ENCODE measurements around the gene SLC25A22. TPM values are rescaled to one million over a fixed set of nuclear protein-coding genes. Genes with fewer than 3 reads are reported as not detected.

SLC25A22 gene
- total and polyA plus RNA-seq, 2 donors (not counting 1 experiment from before 2014, with no cell fraction given): 9.9 to 10.4 TPM

DNA sequence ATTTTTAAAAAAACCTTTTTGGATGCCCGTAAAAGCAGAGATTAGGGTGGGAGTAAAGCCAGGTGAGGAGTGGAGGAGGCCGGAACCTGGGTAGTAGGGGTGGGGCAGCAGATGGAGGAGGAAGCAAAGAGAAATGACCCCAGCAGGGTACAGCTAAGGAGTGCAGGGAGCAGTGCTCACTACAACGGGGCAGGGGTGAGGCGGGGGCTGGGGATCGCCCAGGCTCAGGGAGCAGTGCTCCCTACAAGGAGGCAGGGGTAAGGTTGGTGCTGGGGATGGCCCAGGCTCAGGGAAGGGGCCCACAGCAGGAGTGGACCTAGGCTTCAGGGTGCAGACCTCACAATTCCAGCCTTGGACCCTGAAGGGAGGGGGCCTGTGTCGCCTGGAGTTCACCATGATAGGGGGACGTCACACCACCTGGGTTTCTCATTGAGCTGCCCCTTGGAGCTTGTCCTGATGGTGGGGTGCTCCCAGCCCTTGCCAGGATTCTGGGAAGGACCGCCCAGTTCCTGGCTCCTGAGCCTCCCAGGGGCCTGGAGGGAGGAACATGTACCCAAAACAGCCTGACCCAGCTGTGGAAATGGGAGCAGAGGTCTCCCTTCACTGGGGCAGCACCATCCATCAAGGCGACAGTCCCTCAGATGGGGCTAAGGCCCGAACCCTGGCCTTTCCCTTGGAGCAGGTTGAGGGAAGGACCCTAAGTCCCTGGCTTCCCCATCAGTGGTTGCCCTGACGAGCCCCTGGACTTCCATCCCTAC lies 17.8 kb upstream of the SLC25A22 start:
- H4K20me1 ChIP-seq (ENCODE audit: control insufficient read depth, extremely low read depth, insufficient read depth, low read length): no peaks in the 10 kb centered on the region
- no peak for TF ChIP-seq EZH2 (IDR thresholded peaks at IDR 0.05; ENCODE audit: low read length, missing control alignments)
- TF ChIP-seq CTCF (conservative IDR thresholded peaks at IDR 0.05 in 1 of 2, IDR thresholded peaks at IDR 0.05 in 1 of 2; ENCODE audit: low read depth in 1 of 2, low read length in 2 of 2): no peak
- H3K9me3 ChIP-seq (ENCODE audit: control insufficient read depth, insufficient read depth, low read depth, low read length): no peaks in the 10 kb centered on the region
- H2AFZ ChIP-seq (ENCODE audit: low read length): no peak overlapping the region
- H3K27ac ChIP-seq (ENCODE audit: insufficient read depth, low read length): no peak overlapping the region
- peaks cover 24% of the 10 kb centered on the region for H3K36me3 ChIP-seq (ENCODE audit: control insufficient read depth, insufficient read depth, low read length)
- no peaks in the 10 kb centered on the region for H3K27me3 ChIP-seq (ENCODE audit: control insufficient read depth, insufficient read depth, low read length)
- H3K9ac ChIP-seq (ENCODE audit: insufficient read depth, low read length): no peak overlapping the region
- peaks cover 18% of the 10 kb centered on the region for H3K4me1 ChIP-seq (ENCODE audit: control insufficient read depth, extremely low read depth, insufficient read depth, low read length)
- H3K4me2 ChIP-seq (ENCODE audit: extremely low read depth, insufficient read depth, low read length): no peak overlapping the region
- DNase-seq (ENCODE audit: low read depth in 2 of 2): no peak
- no peak overlapping the region for H3K4me3 ChIP-seq (replicated peaks in 1 of 4; ENCODE audit: control extremely low read depth in 1 of 4, insufficient read depth in 1 of 4, low read depth in 3 of 4, low read length in 4 of 4)
- H3K79me2 ChIP-seq (ENCODE audit: control insufficient read depth, insufficient read depth, low read length): peaks cover 26% of the 10 kb centered on the region

- DNase-seq (ENCODE audit: low read depth in 2 of 2): no peak
Observed at GRCh38 chr11:813456-814096, 15.5 kb upstream of the SLC25A22 start.

More at GRCh38 chr11:813456-814096, 15.5 kb upstream of the SLC25A22 start:
- Histone ChIP-seq H3K79me2 (ENCODE audit: control insufficient read depth, insufficient read depth, low read length) (peaks cover 32% of the 10 kb centered on the region), H3K4me2 (ENCODE audit: extremely low read depth, insufficient read depth, low read length) (no peak overlapping the region), H2AFZ (ENCODE audit: low read length) (no peak overlapping the region), H3K36me3 (ENCODE audit: control insufficient read depth, insufficient read depth, low read length) (peaks cover 24% of the 10 kb centered on the region), H3K9ac (ENCODE audit: insufficient read depth, low read length) (no peak overlapping the region), H3K27ac (ENCODE audit: insufficient read depth, low read length) (no peak overlapping the region), H3K4me1 (ENCODE audit: control insufficient read depth, extremely low read depth, insufficient read depth, low read length) (peaks cover 12% of the 10 kb centered on the region), H3K4me3 (replicated peaks in 1 of 4; ENCODE audit: control extremely low read depth in 1 of 4, insufficient read depth in 1 of 4, low read depth in 3 of 4, low read length in 4 of 4) (no peak overlapping the region), H3K9me3 (ENCODE audit: control insufficient read depth, insufficient read depth, low read depth, low read length) (no peaks in the 10 kb centered on the region), H3K27me3 (ENCODE audit: control insufficient read depth, insufficient read depth, low read length) (no peaks in the 10 kb centered on the region), H4K20me1 (ENCODE audit: control insufficient read depth, extremely low read depth, insufficient read depth, low read length) (no peaks in the 10 kb centered on the region)
- TF ChIP-seq EZH2 (IDR thresholded peaks at IDR 0.05; ENCODE audit: low read length, missing control alignments) (no peak), CTCF (conservative IDR thresholded peaks at IDR 0.05 in 1 of 2, IDR thresholded peaks at IDR 0.05 in 1 of 2; ENCODE audit: low read depth in 1 of 2, low read length in 2 of 2) (no peak)
